WTC11 (cell line): ENCODE results near the gene OVOL1. TPM values are rescaled to one million over a fixed set of nuclear protein-coding genes. Genes with fewer than 3 reads are reported as not detected.

Source experiments
- ATAC-seq: fragments of 200-7000 bp; cut with Tn5 transposase; 2 replicates; pipeline ENCODE4 v1.10.0; 2021; ENCODE audit warnings: mild to moderate bottlenecking, moderate library complexity
- CTCF ChIA-PET: fragments of 300-600 bp; sonication (Branson Sonifier 250); formaldehyde crosslinking; loops from one replicate; lab custom pipeline; 2021; ENCODE audit warnings: antibody characterized with exemption; lab: Charles Lee
- POLR2A ChIA-PET: fragments of 350-600 bp; sonication (Branson Sonifier 250); formaldehyde crosslinking; loops from one replicate; lab custom pipeline; 2021; ENCODE audit warnings: antibody characterized with exemption; lab: Charles Lee
- DNase-seq: peaks from one replicate; pipeline ENCODE4 v3.0.0; 2021; ENCODE audit warnings: low spot score
- H3K27ac Mint-ChIP-seq: 2 replicates; pipeline ENCODE4 v1.8.0; 2021; ENCODE audit warnings: mixed read lengths
- H3K27me3 Mint-ChIP-seq: 2 replicates; pipeline ENCODE4 v1.8.0; 2021; ENCODE audit warnings: low read depth, mild to moderate bottlenecking, moderate library complexity, mixed read lengths
- H3K36me3 Mint-ChIP-seq: 2 replicates; pipeline ENCODE4 v1.8.0; 2021; ENCODE audit warnings: mixed read lengths
- H3K4me1 Mint-ChIP-seq: 2 replicates; pipeline ENCODE4 v1.8.0; 2022; ENCODE audit warnings: mixed read lengths
- H3K4me3 Mint-ChIP-seq: 2 replicates; pipeline ENCODE4 v1.8.0; 2021; ENCODE audit warnings: mild to moderate bottlenecking, moderate library complexity, mixed read lengths
- H3K9me3 Mint-ChIP-seq: 2 replicates; pipeline ENCODE4 v1.8.0; 2021; ENCODE audit warnings: mixed read lengths
- E2F4 ChIP-seq: sonication (generic); formaldehyde crosslinking; IDR thresholded peaks from 2 replicates; pipeline ENCODE4 v1.8.1; 2022; ENCODE audit warnings: low read depth, mild to moderate bottlenecking, moderate library complexity, missing genetic modification reagents, borderline replicate concordance
- ESRRA ChIP-seq: sonication (generic); formaldehyde crosslinking; IDR thresholded peaks from 2 replicates; pipeline ENCODE4 v1.8.1; 2022; ENCODE audit warnings: mild to moderate bottlenecking, missing genetic modification reagents, borderline replicate concordance
- HMGXB4 ChIP-seq: sonication (generic); formaldehyde crosslinking; IDR thresholded peaks from 2 replicates; pipeline ENCODE4 v1.8.1; 2023; ENCODE audit warnings: mild to moderate bottlenecking, moderate library complexity, missing genetic modification reagents
- IRF2 ChIP-seq: sonication (generic); formaldehyde crosslinking; IDR thresholded peaks from 2 replicates; pipeline ENCODE4 v1.8.0; 2022; ENCODE audit warnings: low read depth, missing genetic modification reagents, borderline replicate concordance
- KAT7 ChIP-seq: sonication (generic); formaldehyde crosslinking; IDR thresholded peaks from 2 replicates; pipeline ENCODE4 v1.8.1; 2023; ENCODE audit warnings: missing genetic modification reagents, mild to moderate bottlenecking, borderline replicate concordance
- MXD4 ChIP-seq: fragments of 250-450 bp; sonication (Bioruptor Pico); IDR thresholded peaks from 2 replicates; pipeline ENCODE4 v1.8.0; 2021; ENCODE audit warnings: mild to moderate bottlenecking, moderate library complexity, borderline replicate concordance
- NFYB ChIP-seq: sonication (generic); formaldehyde crosslinking; conservative IDR thresholded peaks from 2 replicates; pipeline ENCODE4 v1.8.0; 2022; ENCODE audit warnings: low read depth, missing genetic modification reagents
- NR2C2 ChIP-seq: sonication (generic); formaldehyde crosslinking; IDR thresholded peaks from 2 replicates; pipeline ENCODE4 v1.8.0; 2022; ENCODE audit warnings: mild to moderate bottlenecking, missing genetic modification reagents
- RORB ChIP-seq: fragments of 250-450 bp; sonication (Bioruptor Pico); IDR thresholded peaks from 2 replicates; pipeline ENCODE4 v1.9.0; 2021; ENCODE audit warnings: mild to moderate bottlenecking
- SP1 ChIP-seq: sonication (generic); formaldehyde crosslinking; conservative IDR thresholded peaks from 2 replicates; pipeline ENCODE4 v1.8.1; 2022; ENCODE audit warnings: missing genetic modification reagents
- USF2 ChIP-seq: sonication (generic); formaldehyde crosslinking; IDR thresholded peaks from 2 replicates; pipeline ENCODE4 v1.8.1; 2023; ENCODE audit warnings: mild to moderate bottlenecking, missing genetic modification reagents, moderate library complexity
- ZNF423 ChIP-seq: fragments of 250-450 bp; sonication (Bioruptor Pico); IDR thresholded peaks from 2 replicates; pipeline ENCODE4 v2.1.2; 2022; ENCODE audit warnings: mild to moderate bottlenecking, moderate library complexity
- total RNA-seq: library from RNA; stranded (reverse); gene quantifications from 3 replicates; pipeline ENCODE4 v1.2.3, GENCODE V29; 2021
- TF ChIP-seq, protein P1 (sequence below): sonication (generic); formaldehyde crosslinking; IDR thresholded peaks from 2 replicates; pipeline ENCODE4 v1.8.0; 2022; ENCODE audit warnings: mild to moderate bottlenecking, missing genetic modification reagents
- TF ChIP-seq, protein P2 (sequence below): sonication (generic); formaldehyde crosslinking; IDR thresholded peaks from 2 replicates; pipeline ENCODE4 v1.8.1; 2023; ENCODE audit warnings: mild to moderate bottlenecking, missing genetic modification reagents, borderline replicate concordance

The OVOL1 gene
- total RNA-seq, 1 experiment from 2014 or later, result 6.8 TPM

- 0 out of 2 replicates have a peak, but pooled peaks have one; percentile 4 for TF ChIP-seq HMGXB4
Measured at GRCh38 chr11:65787649-65788622, 1.1 kb downstream of the OVOL1 start (continued).

- Mint-ChIP-seq H3K4me3 (peak overlapping the region; percentile 91), H3K27ac (peak overlapping the region; percentile 65; the same call in 1 of the 2 replicates), H3K27me3 (peaks cover 45% of the 10 kb centered on the region), H3K36me3 (no peaks in the 10 kb centered on the region), H3K4me1 (peaks cover 49% of the 10 kb centered on the region), H3K9me3 (no peaks in the 10 kb centered on the region)
- POLR2A ChIA-PET, result interaction anchor here (0.7 to 2.1 kb wide), 3 partner anchors 9 to 99 kb away, joined by 3 to 6 read pairs (median 4); no protein-coding TSS in a partner anchor
- DNase-seq (no peak), ATAC-seq (no peak)
- TF ChIP-seq IRF2 (CRISPR knock-in tag), result no peak
- TF ChIP-seq E2F4 (CRISPR knock-in tag), result no peak
- TF ChIP-seq NFYB (CRISPR knock-in tag), result no peak
- CTCF ChIA-PET, result interaction anchor here (1.2 to 8.5 kb wide), 9 partner anchors 9 to 96 kb away, joined by 4 to 151 read pairs (median 7); partner anchors contain the start of genes AP5B1, MUS81 and SNX32
Measured at GRCh38 chr11:65788821-65789220, 2.0 kb downstream of the OVOL1 start.

DNA sequence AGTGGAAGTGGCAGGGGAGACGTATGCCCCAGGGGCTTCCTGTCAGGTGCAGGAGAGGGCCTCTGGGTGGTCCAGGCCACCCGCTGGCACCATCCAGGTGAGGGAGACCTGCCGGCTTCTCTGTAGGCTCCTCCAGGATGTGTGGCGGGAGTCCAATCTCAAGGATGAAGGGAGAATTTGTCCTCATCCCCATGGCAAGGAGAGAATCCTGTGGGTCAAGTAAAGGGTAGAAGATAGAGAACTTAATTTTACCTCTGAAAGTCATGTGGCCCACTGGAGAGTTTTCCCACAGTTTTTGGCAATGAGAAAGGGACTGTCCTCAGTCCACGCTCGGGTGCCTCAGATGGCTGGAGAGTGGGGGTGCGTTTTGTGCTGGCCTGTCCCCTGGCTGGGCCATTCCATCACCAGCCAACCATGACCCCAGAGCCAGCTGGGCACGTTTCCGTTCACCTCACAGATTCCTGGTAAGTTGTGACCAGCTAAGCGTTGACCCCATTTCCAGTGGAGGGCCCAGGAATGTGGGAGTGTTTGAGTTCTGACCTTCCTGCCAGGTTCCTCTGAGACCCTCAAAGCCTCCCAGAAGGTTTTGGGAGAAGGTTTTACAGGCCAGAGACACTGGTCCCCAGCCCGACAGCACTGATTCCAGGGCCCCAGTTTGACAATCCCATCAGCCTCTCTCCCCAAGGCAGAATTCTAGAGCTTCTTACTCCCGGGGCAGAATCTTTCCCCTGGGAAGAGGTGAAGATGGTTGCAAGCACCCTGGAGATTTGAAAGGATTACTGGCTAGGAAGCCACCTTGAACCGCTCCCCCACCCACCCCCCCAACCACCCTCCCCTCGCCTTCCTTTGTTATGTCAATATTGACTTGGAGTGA lies 2.6 kb downstream of the OVOL1 start:
- ChIA-PET POLR2A (interaction anchor here (0.7 to 2.1 kb wide), 5 partner anchors 10 to 99 kb away, joined by 3 to 6 read pairs (median 3); no protein-coding TSS in a partner anchor), CTCF (interaction anchor here (0.5 to 8.5 kb wide), 12 partner anchors 9 to 110 kb away, joined by 3 to 151 read pairs (median 6); partner anchors contain the start of genes AP5B1, FIBP, MUS81 and SNX32)
- Mint-ChIP-seq H3K27ac (peak overlapping the region; percentile 65; the same call in 1 of the 2 replicates), H3K27me3 (peaks cover 39% of the 10 kb centered on the region), H3K4me3 (peak overlapping the region; percentile 46; the same call in 1 of the 2 replicates), H3K4me1 (peaks cover 43% of the 10 kb centered on the region), H3K9me3 (no peaks in the 10 kb centered on the region), H3K36me3 (peaks cover 1% of the 10 kb centered on the region; the same call in 1 of the 2 replicates)
- TF ChIP-seq ZNF423 (CRISPR knock-in tag) (peak; percentile 6; the same call in 1 of the 2 replicates), KAT7 (CRISPR knock-in tag) (no peak)
- DNase-seq (no peak), ATAC-seq (no peak)

DNA sequence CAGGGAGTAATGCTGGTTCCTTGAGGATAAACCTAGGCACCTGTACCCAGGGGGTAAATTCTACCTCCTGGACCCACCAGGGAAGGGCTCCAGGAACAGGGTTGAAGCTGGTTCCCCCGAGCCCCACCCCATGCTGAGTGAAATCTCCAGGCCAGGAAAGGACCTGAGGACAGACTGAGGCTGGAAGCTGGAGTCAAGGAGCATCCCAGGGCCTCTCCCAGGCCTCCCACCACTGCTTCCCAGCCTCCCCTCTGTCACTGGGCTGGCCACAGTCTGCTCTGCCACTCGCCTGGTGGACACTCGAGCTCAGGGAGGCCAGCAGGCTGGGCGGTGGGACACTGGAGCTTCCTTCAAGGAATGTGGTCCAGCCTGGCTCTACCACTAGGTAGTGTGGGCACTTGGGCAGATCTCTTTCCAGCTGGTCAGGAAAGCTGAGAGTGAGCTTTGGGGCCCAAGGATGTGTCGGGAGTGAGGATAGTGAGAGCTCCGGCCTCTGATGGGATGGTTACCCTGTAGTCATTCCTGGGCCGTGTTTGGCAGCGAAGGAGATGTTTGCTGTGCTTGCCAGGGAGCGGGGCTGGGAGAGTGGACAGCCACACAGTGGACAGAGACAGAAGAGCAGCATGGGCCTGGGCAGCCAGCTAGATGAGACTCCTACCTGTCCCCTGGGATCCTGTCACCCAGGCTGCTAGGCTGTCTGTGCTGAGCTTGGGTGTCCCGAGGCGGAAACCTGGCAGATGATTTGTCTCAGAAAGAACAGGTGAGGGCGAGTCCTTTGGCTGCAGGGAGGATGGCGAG lies 3.4 kb downstream of the OVOL1 start:
- Mint-ChIP-seq H3K9me3 (no peaks in the 10 kb centered on the region), H3K4me1 (peaks cover 38% of the 10 kb centered on the region), H3K36me3 (peaks cover 5% of the 10 kb centered on the region; the same call in 1 of the 2 replicates), H3K27ac (peak overlapping the region; percentile 71), H3K27me3 (peaks cover 31% of the 10 kb centered on the region), H3K4me3 (no peak overlapping the region)
- ATAC-seq (no peak), DNase-seq (no peak)
- ChIA-PET CTCF (interaction anchor here (0.5 to 8.5 kb wide), 11 partner anchors 8 to 110 kb away, joined by 3 to 151 read pairs (median 6); partner anchors contain the start of genes AP5B1, FIBP and MUS81), POLR2A (interaction anchor here (0.7 to 2.1 kb wide), 3 partner anchors 10 to 25 kb away, joined by 3 to 6 read pairs (median 3); no protein-coding TSS in a partner anchor)
- TF ChIP-seq RORB (CRISPR knock-in tag) (no peak), SP1 (no peak), USF2 (CRISPR knock-in tag) (no peak), MXD4 (CRISPR knock-in tag) (no peak), NR2C2 (CRISPR knock-in tag) (no peak), ESRRA (CRISPR knock-in tag) (no peak)
- TF ChIP-seq, protein P1, sequence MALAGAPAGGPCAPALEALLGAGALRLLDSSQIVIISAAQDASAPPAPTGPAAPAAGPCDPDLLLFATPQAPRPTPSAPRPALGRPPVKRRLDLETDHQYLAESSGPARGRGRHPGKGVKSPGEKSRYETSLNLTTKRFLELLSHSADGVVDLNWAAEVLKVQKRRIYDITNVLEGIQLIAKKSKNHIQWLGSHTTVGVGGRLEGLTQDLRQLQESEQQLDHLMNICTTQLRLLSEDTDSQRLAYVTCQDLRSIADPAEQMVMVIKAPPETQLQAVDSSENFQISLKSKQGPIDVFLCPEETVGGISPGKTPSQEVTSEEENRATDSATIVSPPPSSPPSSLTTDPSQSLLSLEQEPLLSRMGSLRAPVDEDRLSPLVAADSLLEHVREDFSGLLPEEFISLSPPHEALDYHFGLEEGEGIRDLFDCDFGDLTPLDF, result no peak
- TF ChIP-seq, protein P2, sequence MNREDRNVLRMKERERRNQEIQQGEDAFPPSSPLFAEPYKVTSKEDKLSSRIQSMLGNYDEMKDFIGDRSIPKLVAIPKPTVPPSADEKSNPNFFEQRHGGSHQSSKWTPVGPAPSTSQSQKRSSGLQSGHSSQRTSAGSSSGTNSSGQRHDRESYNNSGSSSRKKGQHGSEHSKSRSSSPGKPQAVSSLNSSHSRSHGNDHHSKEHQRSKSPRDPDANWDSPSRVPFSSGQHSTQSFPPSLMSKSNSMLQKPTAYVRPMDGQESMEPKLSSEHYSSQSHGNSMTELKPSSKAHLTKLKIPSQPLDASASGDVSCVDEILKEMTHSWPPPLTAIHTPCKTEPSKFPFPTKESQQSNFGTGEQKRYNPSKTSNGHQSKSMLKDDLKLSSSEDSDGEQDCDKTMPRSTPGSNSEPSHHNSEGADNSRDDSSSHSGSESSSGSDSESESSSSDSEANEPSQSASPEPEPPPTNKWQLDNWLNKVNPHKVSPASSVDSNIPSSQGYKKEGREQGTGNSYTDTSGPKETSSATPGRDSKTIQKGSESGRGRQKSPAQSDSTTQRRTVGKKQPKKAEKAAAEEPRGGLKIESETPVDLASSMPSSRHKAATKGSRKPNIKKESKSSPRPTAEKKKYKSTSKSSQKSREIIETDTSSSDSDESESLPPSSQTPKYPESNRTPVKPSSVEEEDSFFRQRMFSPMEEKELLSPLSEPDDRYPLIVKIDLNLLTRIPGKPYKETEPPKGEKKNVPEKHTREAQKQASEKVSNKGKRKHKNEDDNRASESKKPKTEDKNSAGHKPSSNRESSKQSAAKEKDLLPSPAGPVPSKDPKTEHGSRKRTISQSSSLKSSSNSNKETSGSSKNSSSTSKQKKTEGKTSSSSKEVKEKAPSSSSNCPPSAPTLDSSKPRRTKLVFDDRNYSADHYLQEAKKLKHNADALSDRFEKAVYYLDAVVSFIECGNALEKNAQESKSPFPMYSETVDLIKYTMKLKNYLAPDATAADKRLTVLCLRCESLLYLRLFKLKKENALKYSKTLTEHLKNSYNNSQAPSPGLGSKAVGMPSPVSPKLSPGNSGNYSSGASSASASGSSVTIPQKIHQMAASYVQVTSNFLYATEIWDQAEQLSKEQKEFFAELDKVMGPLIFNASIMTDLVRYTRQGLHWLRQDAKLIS, result no peak
